Mucosa of descending colon (tissue), 3 donors: ENCODE measurements around the gene ROBO1. TPM values are rescaled to one million over a fixed set of nuclear protein-coding genes. Genes with fewer than 3 reads are reported as not detected.

Source experiments
- ATAC-seq: fragments of 200-7000 bp; cut with Tn5 transposase; one replicate; pipeline ENCODE4 v1.9.1; 2020; ENCODE audit warnings: mild to moderate bottlenecking, moderate library complexity
- DNase-seq, 3 donors: peaks; one replicate each; pipeline ENCODE4 v3.0.0-alpha.2; 2020
- H3K36me3 ChIP-seq: fragments of 200-600 bp; one replicate; pipeline ENCODE4 v1.8.0; 2021; ENCODE audit warnings: low read depth, mild to moderate bottlenecking
- H3K4me1 ChIP-seq: fragments of 200-600 bp; one replicate; pipeline ENCODE4 v1.8.0; 2021; ENCODE audit warnings: low read depth, mild to moderate bottlenecking
- H3K4me3 ChIP-seq: fragments of 200-600 bp; one replicate; pipeline ENCODE4 v1.8.0; 2021; ENCODE audit warnings: mild to moderate bottlenecking
- H3K9me3 ChIP-seq: fragments of 200-600 bp; one replicate; pipeline ENCODE4 v1.8.0; 2021; ENCODE audit warnings: mild to moderate bottlenecking
- intact Hi-C, 2 donors: fragments of 100-400 bp; cut with DNase I in 1 of 2; cut with micrococcal nuclease in 1 of 2; formaldehyde crosslinking; loops; one replicate each; pipeline versions ENCODE4 v1.11.0 to v1.11.1; 2022; cut with DNase I, micrococcal nuclease
- total RNA-seq, 3 donors: library from RNA; stranded (reverse); fragmentation: NEBNext Ultra II Directional in 2 of 3; extraction: Animal tissue kit (Norgen Biotek cat#: 25700) in 2 of 3; gene quantifications; one replicate each; pipeline versions ENCODE4 v1.2.1 to v1.2.4, GENCODE V29; 2021 to 2023
- TF ChIP-seq, protein P1 (sequence below): fragments of 200-600 bp; IDR thresholded peaks from one replicate; pipeline ENCODE4 v1.8.0; 2022; ENCODE audit warnings: antibody characterized with exemption, mild to moderate bottlenecking
- donor health status: DM: no; HTN: no; CAD: no; lungs with moderate emphysema.
- donor health status: DM: no; HTN: no; CAD: no.
- donor health status: DM: no; HTN: yes; CAD: no.

The ROBO1 gene
- total RNA-seq, 3 donors from 2014 or later: 4.3 to 22.7 (median 10.1) TPM

DNA sequence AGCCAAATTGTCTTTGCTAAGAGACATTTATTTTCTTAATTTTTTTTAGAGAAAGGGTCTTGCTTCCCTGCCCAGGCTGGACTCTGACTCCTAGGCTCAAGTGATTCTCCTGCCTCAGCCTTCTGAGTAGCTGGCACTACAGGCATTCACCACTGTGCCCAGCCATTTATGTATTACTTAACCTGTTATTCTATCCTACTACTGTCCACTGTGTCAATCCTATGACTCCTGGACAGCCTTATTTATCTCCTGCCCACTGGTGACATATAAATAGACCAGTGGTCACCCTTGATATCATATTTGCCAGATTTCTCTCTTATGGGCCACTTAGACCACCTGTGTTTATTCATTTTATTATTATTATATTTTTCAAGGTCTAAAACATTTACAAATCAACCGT lies 161.4 kb downstream of the ROBO1 start:
- no peak for DNase-seq
- Histone ChIP-seq H3K4me3 (no peak overlapping the region), H3K9me3 (no peaks in the 10 kb centered on the region), H3K36me3 (no peaks in the 10 kb centered on the region), H3K4me1 (no peaks in the 10 kb centered on the region)
- TF ChIP-seq, protein P1, sequence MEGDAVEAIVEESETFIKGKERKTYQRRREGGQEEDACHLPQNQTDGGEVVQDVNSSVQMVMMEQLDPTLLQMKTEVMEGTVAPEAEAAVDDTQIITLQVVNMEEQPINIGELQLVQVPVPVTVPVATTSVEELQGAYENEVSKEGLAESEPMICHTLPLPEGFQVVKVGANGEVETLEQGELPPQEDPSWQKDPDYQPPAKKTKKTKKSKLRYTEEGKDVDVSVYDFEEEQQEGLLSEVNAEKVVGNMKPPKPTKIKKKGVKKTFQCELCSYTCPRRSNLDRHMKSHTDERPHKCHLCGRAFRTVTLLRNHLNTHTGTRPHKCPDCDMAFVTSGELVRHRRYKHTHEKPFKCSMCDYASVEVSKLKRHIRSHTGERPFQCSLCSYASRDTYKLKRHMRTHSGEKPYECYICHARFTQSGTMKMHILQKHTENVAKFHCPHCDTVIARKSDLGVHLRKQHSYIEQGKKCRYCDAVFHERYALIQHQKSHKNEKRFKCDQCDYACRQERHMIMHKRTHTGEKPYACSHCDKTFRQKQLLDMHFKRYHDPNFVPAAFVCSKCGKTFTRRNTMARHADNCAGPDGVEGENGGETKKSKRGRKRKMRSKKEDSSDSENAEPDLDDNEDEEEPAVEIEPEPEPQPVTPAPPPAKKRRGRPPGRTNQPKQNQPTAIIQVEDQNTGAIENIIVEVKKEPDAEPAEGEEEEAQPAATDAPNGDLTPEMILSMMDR: no peak
- no peak for ATAC-seq
- intact Hi-C loops: no loop called here

DNA sequence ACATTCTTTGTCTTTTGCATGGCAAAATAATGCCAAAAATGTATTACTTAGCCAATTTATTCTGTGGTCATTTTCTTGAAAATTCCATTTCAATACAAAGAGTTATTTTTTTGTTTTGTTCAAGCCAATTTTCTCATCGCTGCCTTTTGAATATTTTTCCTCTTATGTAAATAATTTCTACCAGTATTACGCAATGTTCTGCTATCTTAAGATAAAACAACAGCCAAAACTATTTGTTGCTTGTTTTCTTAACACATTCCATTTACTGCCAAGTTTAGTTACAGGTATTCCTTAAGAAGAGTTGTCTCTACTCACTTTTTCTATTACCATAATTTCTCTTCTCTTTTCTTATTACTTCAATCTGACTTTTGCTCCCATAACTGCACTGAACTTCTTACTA lies 163.1 kb downstream of the ROBO1 start:
- no peaks in the 10 kb centered on the region for H3K9me3 ChIP-seq
- ATAC-seq: no peak
- no peaks in the 10 kb centered on the region for H3K36me3 ChIP-seq
- TF ChIP-seq, protein P1: no peak
- no peak for DNase-seq
- H3K4me3 ChIP-seq: no peak overlapping the region
- no peaks in the 10 kb centered on the region for H3K4me1 ChIP-seq
- intact Hi-C loops: no loop called here

DNA sequence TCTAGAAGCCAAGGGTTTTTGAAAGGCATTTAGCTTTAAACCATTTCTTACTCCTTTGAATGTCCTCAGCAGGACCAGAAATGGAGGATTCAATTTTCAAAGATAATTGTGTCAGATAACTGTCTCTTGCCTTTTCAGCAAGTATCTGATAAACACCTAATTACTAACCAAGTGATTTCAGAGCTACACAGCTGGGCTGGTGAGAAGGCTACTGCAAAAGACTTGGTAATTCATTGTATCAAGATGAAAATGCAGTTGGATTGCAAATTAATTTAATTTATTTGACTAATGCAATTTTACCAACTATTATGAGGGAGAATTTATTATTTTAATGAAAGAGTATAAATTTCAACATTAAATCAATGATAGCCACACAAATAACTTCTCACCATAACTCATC lies 165.4 kb downstream of the ROBO1 start:
- ATAC-seq (no peak), DNase-seq (no peak)
- no peaks in the 10 kb centered on the region for H3K9me3 ChIP-seq
- no peak overlapping the region for H3K4me3 ChIP-seq
- no peaks in the 10 kb centered on the region for H3K4me1 ChIP-seq
- TF ChIP-seq, protein P1: no peak
- no peaks in the 10 kb centered on the region for H3K36me3 ChIP-seq
- intact Hi-C loops: no loop called here

DNA sequence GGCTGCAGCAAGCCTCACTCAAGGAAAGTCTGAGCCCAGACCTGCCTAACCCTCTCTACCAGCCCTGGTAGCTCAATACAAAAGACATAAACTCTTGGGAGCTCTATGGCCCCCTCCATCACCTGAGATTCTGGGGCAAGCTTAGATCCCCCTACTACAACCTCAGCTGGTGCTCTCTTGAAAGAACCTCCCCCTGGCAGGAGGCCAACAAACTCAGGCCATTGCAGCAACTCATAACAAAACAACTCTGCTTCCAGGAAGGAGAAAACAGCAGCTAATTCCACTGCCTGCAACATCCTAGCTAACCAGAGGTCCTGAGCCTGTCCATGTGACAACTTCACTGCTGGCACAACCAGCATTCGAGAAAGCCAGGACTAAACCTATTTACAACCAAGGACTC lies 169.2 kb downstream of the ROBO1 start:
- TF ChIP-seq, protein P1: no peak
- H3K4me1 ChIP-seq: no peaks in the 10 kb centered on the region
- intact Hi-C loops: no loop called here
- H3K36me3 ChIP-seq: no peaks in the 10 kb centered on the region
- DNase-seq (peak in 1 of 3 donors; percentile 13), ATAC-seq (no peak)
- no peaks in the 10 kb centered on the region for H3K9me3 ChIP-seq
- H3K4me3 ChIP-seq: no peak overlapping the region

DNA sequence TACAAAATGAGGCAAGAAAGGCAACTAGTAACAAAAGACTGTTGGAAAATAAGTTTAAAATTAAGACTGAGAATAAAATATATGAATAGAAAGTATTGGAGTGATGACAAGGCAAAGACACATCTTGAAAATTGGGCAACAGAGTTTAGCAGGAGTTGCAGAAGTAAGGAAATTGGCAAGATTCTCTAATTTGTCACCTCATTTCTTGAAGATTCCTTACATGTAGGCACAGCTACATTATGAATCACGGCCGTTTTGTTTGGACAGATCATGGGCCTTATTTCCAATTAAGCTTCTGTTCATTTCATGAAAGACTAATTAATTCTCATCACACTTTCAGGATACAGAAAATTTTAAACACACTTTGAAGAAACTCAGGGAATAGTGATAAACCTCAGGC lies 170.1 kb downstream of the ROBO1 start:
- Histone ChIP-seq H3K36me3 (no peaks in the 10 kb centered on the region), H3K4me3 (no peak overlapping the region), H3K4me1 (no peaks in the 10 kb centered on the region), H3K9me3 (no peaks in the 10 kb centered on the region)
- ATAC-seq (no peak), DNase-seq (no peak)
- intact Hi-C loops: no loop called here
- TF ChIP-seq, protein P1: no peak

DNA sequence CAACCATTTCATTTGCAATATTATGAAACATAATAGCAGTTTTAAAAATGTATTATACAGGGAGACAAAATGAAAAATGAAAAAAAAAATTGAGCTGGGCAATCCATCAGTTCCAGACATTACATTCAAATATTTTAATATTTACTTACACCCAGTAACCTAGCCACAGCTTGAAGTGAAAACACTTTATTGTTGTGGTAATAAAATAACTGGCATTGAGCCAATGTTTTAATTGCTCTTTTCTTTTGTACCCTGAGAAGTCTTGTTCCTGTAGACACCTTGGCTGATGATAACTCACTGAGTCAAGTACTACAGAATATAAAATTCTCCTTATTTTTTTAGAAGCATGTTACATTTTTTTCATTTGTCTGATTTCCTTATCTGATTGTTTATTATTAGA lies 180.6 kb downstream of the ROBO1 start:
- Histone ChIP-seq H3K4me3 (no peak overlapping the region), H3K4me1 (no peaks in the 10 kb centered on the region), H3K36me3 (no peaks in the 10 kb centered on the region), H3K9me3 (no peaks in the 10 kb centered on the region)
- intact Hi-C loops: no loop called here
- TF ChIP-seq, protein P1: no peak
- DNase-seq (no peak), ATAC-seq (no peak)
